Stimulated activated CD4-positive, alpha-beta T cell treated with anti-CD3 and anti-CD28 coated beads, Interleukin-12 subunit alpha, Interleukin-12 subunit beta, amount 100 ng/mL, for 4 hours (primary cell): ENCODE measurements around the gene AUTS2.

Experiments used
- DNase-seq: peaks from one replicate; pipeline ENCODE4 v3.0.0-alpha.2; 2020

AUTS2 gene

GRCh38 chr7:70015353-70015752 is 417.1 kb downstream of the AUTS2 start:
- no peak for DNase-seq

GRCh38 chr7:70016044-70016770 is 417.9 kb downstream of the AUTS2 start:
- DNase-seq, result no peak

- DNase-seq, result no peak
These were observed 419.1 kb downstream of the AUTS2 start for GRCh38 chr7:70017357-70017756.

- no peak for DNase-seq
These were observed 420.4 kb downstream of the AUTS2 start for GRCh38 chr7:70018700-70019099.

- DNase-seq, result no peak
These were observed 429.6 kb downstream of the AUTS2 start for GRCh38 chr7:70027867-70028266.

GRCh38 chr7:70028620-70029019 is 430.3 kb downstream of the AUTS2 start:
- no peak for DNase-seq

GRCh38 chr7:70029993-70030392 is 431.7 kb downstream of the AUTS2 start:
- no peak for DNase-seq

- DNase-seq, result no peak
These were observed 432.5 kb downstream of the AUTS2 start for GRCh38 chr7:70030745-70031144.

GRCh38 chr7:70031245-70031644 is 433.0 kb downstream of the AUTS2 start:
- DNase-seq, result no peak

GRCh38 chr7:70032649-70033048 is 434.4 kb downstream of the AUTS2 start:
- DNase-seq, result no peak

- DNase-seq, result no peak
These were observed 435.0 kb downstream of the AUTS2 start for GRCh38 chr7:70033226-70033625.

GRCh38 chr7:70034999-70035398 is 436.7 kb downstream of the AUTS2 start:
- no peak for DNase-seq

GRCh38 chr7:70035519-70035918 is 437.2 kb downstream of the AUTS2 start:
- no peak for DNase-seq

GRCh38 chr7:70035955-70036354 is 437.7 kb downstream of the AUTS2 start:
- DNase-seq, result no peak

GRCh38 chr7:70036695-70037094 is 438.4 kb downstream of the AUTS2 start:
- DNase-seq, result no peak

GRCh38 chr7:70037171-70037933 is 439.1 kb downstream of the AUTS2 start:
- DNase-seq, result no peak

GRCh38 chr7:70040051-70040450 is 441.8 kb downstream of the AUTS2 start:
- no peak for DNase-seq

- DNase-seq, result no peak
These were observed 442.9 kb downstream of the AUTS2 start for GRCh38 chr7:70040970-70041766.

GRCh38 chr7:70042533-70042932 is 444.3 kb downstream of the AUTS2 start:
- no peak for DNase-seq

- no peak for DNase-seq
These were observed 444.8 kb downstream of the AUTS2 start for GRCh38 chr7:70043015-70043538.

GRCh38 chr7:70044064-70044463 is 445.8 kb downstream of the AUTS2 start:
- no peak for DNase-seq

- DNase-seq, result no peak
These were observed 446.2 kb downstream of the AUTS2 start for GRCh38 chr7:70044525-70044924.

GRCh38 chr7:70044981-70045380 is 446.7 kb downstream of the AUTS2 start:
- DNase-seq, result no peak
